KOPT-K1 (cell line): Measurements from ENCODE around the gene TEX29.

Source experiments
- H3K27ac ChIP-seq: fragments of 200-600 bp; sonication (generic); 2 replicates; pipeline ENCODE4 v1.5.1; 2016; ENCODE audit warnings: antibody characterized with exemption, mild to moderate bottlenecking, low read depth, low read length; ENCODE audit not compliant: poor library complexity, severe bottlenecking
- H3K36me3 ChIP-seq: fragments of 200-600 bp; sonication (generic); 2 replicates; pipeline ENCODE4 v1.5.1; 2017; ENCODE audit warnings: antibody characterized with exemption, mild to moderate bottlenecking, low read length, moderate library complexity; ENCODE audit not compliant: insufficient read depth
- H3K9me3 ChIP-seq: fragments of 200-600 bp; sonication (generic); 2 replicates; pipeline ENCODE4 v1.5.1; 2017; ENCODE audit warnings: antibody characterized with exemption, low read length, mild to moderate bottlenecking; ENCODE audit not compliant: insufficient read depth, poor library complexity, severe bottlenecking

The TEX29 gene

DNA sequence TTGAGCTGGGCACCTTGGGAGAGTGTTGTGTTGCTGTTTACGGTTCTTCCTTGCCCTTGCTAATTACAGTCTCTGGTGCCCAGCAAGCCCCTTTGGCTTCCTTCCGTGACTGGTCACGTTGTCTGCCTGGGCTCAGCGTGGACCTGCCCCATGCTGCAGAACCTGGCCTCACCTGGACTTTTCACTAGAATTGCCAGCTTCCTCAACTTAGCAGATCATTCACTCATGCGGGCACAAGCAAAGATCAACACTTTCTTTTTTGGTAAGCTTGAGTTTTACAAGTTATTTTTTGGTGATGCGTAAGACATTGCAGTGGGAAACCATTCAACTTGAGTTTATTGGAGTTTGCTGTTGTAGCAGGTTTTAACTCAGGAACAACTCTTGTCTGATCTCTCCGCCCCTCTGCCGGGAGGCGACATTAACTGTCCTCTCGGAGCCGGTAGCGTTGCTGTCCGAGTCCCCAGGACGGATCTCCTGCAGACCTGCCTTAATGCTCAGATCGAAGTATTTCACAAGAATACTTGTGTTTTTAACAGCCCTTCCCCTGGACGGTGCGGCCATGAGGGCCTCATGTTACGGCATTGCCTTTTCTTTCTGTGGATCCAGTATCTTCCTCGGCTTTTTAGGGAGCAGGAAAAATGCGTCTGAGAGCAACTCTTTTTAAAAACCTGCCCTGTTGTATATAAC is 15.7 kb upstream of the TEX29 start:
- Histone ChIP-seq H3K36me3 (peaks cover 91% of the 10 kb centered on the region), H3K27ac (no peak overlapping the region), H3K9me3 (peaks cover 4% of the 10 kb centered on the region)

- H3K36me3 ChIP-seq = peaks cover 51% of the 10 kb centered on the region
- no peak overlapping the region for H3K27ac ChIP-seq
- H3K9me3 ChIP-seq = peaks cover 19% of the 10 kb centered on the region
Observed at GRCh38 chr13:111312944-111313590, 7.4 kb upstream of the TEX29 start.

DNA sequence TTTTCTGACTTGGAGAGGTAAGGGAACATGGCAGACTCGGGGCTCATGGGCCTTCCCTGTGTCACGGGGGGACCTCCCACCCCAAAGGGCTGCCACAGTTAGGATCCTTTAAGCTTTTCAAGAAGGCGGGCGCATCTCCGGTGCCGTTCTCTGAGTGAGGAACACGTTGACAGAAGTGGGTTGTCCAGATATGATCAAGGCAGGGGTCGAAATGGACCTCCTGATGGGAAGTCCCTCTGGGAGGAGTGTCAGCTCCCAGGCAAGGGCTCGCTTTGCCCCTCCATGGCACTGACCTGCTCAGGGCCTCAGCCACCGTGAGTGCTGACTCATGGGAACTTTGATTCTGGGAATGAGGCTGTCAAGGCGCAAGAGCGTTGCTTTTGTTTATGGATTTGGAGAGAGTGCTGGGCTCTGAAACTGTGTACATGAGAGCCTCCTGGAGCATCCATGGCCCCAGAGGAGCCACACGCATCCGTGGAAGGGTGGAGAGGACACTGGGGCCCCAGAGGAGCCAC is 6.5 kb upstream of the TEX29 start:
- Histone ChIP-seq H3K36me3 (peaks cover 42% of the 10 kb centered on the region), H3K27ac (no peak overlapping the region), H3K9me3 (peaks cover 19% of the 10 kb centered on the region)

- H3K9me3 ChIP-seq = peaks cover 19% of the 10 kb centered on the region
- H3K27ac ChIP-seq = no peak overlapping the region
- peaks cover 39% of the 10 kb centered on the region for H3K36me3 ChIP-seq
Observed at GRCh38 chr13:111314852-111315251, 5.6 kb upstream of the TEX29 start.

DNA sequence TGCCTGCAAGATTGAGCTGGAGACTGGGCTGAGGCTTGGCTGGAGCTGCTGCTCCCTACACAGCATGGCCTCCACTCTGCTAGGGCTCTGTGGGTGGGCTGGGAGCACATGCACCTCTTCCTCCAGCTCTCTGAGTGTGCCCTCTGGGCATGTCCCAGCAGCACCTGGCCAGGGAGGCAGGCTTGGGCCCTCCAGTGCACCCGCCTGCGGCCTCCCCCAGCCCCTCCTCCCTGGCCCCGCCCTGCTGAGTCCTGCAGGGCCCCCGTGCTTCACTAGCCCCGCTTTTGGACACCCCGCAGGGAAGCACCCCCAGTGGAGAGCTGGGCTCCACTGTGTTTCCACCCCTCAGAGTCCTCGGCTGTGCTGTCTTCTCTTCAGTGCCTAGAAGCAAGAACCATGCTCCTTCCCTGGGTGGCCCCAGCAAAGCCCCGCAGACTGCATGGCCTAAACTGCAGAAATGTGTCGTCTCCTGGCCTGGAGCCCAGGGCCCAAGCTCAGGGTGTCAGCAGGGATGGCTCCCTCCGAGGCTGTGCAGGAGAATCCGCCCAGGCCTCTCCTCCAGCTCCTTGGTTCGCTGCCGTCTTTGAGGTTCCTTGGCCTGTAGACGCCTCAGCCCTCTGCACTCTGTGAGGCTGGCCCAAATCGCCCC is 5.0 kb upstream of the TEX29 start:
- H3K27ac ChIP-seq = no peak overlapping the region
- peaks cover 39% of the 10 kb centered on the region for H3K36me3 ChIP-seq
- H3K9me3 ChIP-seq = peaks cover 19% of the 10 kb centered on the region

- peaks cover 35% of the 10 kb centered on the region for H3K36me3 ChIP-seq
- no peak overlapping the region for H3K27ac ChIP-seq
- peaks cover 18% of the 10 kb centered on the region for H3K9me3 ChIP-seq
Observed at GRCh38 chr13:111316161-111316730, 4.2 kb upstream of the TEX29 start.

GRCh38 chr13:111317042-111317550 is 3.3 kb upstream of the TEX29 start:
- Histone ChIP-seq H3K27ac (no peak overlapping the region), H3K9me3 (peaks cover 14% of the 10 kb centered on the region), H3K36me3 (peaks cover 26% of the 10 kb centered on the region)

DNA sequence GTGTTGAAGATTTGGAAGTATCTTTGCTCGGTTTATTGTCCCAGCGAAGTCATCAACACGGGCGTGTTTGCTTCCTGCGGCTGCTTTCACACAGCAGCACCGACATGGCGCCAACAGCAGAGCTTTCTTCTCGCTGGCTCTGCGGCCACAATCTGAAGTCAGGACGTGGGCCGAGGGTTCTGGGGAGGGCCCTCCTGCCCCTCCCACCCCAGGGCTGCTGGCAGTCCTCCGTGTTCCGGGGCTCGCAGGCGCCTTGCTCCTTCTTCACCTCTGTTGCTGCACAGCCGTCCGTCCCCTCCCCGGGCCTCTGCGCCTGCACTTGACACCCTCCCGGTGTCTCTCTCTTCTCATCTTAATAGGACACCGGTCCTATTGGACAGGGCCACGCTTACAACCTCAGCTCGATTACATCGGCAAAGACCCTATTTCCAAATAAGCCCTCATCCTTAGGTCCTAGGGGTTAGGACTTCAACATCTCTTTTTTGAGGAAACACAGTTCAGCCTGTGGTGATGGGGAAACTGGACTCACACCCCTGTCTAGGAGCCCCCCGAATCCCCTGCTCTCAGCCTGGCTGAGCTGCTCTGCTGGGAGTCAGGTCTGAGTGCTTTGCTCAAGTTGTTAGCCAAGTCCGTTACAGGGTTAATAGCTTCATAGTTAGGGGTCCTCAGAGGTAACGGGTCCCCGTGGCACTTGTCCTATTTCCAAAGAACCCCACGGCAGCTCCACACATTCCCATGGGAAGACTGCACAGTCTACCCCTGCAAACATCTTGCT is 2.7 kb upstream of the TEX29 start:
- no peak overlapping the region for H3K27ac ChIP-seq
- peaks cover 20% of the 10 kb centered on the region for H3K36me3 ChIP-seq
- peaks cover 7% of the 10 kb centered on the region for H3K9me3 ChIP-seq

DNA sequence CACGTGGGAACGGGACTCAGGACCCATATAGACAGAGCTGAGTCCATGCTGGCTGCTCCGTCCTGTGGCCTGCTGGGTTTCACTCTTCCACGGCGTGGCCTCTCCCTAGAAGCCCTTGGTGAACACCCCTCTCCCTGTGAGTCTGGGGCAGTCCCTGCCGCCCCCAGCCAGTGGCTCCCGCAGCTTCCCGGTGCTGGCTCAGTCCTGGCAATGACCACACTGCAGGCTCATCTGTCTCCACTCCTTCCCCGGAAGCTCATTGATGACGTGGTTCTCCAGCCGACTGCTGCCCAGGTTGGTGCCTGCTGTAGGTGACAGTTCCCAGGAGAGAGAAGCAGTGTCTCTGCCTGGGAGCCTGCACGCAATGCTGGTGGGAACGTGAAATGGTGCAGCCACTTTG is 2.1 kb upstream of the TEX29 start:
- Histone ChIP-seq H3K9me3 (peaks cover under 1% of the 10 kb centered on the region), H3K27ac (no peak overlapping the region), H3K36me3 (peaks cover 14% of the 10 kb centered on the region)

- H3K27ac ChIP-seq = no peak overlapping the region
- no peaks in the 10 kb centered on the region for H3K9me3 ChIP-seq
- H3K36me3 ChIP-seq = peaks cover 10% of the 10 kb centered on the region
Observed at GRCh38 chr13:111319521-111319920, 921 bp upstream of the TEX29 start.

DNA sequence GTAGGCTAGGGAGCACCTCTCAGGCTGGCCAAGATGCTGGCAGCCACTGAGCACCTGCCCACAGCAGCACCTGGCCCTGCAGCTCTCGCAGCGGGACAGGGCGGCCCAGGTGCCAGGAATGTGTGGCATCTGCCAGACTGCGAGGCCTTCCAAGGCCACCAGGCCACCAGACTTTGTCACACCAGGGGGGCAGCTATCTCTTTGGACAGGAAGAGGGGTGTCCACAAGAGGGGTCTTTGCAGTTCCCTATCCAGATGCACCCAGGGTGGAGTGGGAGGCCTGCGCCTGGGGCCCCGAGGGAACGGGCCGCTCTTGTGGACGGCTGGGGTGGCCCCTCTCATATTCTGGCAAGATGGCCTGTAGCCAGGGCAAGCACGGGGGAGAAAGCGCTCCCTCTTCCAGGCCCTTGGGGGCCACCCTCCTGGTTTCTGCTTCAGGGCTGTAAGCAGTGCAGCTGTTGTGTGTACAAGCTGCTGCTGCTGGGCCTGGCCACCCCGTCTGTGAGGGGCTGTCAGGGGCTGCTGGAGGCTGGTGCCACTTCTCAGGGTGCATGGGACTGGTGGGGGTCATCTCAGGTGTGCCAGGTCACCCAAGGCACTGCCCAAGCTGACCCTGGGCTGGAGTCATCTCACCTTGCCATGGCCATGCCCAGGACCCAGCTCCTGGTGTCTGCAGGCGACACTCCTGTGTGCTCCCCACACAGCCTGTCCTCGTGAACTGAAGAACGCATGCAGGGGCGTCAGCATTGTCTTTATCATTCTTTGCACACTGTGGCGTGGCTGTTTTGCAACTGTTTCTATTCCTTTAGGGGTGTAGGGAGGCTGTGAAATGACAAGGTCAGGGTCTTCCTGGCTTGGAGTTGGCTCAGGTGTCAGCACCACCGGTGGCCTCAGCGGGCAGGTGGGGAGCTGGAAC is 1.8 kb downstream of the TEX29 start:
- Histone ChIP-seq H3K9me3 (no peaks in the 10 kb centered on the region), H3K27ac (no peak overlapping the region), H3K36me3 (no peaks in the 10 kb centered on the region)

DNA sequence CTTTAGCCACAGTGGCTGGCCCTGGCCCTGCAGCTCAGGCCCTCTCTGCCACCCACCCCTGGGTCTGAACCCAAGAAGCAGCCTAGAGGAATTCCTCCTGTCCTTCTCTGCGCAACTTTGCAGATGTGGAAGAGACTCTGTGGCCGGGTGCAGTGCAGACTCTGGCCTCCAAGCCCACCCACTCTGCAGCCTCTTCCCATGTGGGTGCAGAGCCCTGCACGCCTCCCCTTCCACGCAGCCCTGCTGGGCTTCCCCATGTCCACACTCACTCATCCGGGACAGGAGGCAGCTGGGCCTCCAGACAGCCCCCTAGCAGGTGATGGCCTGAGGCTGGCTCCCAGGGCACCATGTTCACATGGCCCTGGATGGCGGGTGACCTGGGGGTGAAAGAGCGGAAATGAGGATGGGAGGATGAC is 2.5 kb downstream of the TEX29 start:
- H3K27ac ChIP-seq = no peak overlapping the region
- H3K9me3 ChIP-seq = no peaks in the 10 kb centered on the region
- no peaks in the 10 kb centered on the region for H3K36me3 ChIP-seq

DNA sequence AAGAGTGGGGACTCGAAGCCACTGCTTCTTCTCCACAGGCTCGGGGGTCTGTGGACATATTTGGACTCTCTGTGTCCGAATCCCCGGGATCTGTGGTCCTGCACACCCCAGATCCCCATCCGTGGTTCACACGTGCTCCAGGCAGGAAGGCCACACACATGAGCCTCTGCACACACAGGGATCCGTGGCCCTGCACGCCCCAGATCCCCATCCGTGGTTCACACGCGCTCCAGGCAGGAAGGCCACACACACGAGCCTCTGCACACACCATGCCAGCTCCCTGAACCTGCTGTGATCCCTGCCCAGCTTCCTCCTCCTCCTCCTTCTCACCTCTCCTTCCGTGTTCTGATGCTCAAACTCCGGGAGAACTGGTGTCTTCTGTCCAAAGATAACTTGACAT is 3.1 kb downstream of the TEX29 start:
- Histone ChIP-seq H3K27ac (no peak overlapping the region), H3K36me3 (no peaks in the 10 kb centered on the region), H3K9me3 (no peaks in the 10 kb centered on the region)
